ENCODE measurements around the gene SMAD6. TPM values are rescaled to one million over a fixed set of nuclear protein-coding genes. Genes with fewer than 3 reads are reported as not detected.

SMAD6 gene
- total RNA-seq, 8 experiments from 2014 or later, result 1.2 to 43.3 (median 3.9) TPM

DNA sequence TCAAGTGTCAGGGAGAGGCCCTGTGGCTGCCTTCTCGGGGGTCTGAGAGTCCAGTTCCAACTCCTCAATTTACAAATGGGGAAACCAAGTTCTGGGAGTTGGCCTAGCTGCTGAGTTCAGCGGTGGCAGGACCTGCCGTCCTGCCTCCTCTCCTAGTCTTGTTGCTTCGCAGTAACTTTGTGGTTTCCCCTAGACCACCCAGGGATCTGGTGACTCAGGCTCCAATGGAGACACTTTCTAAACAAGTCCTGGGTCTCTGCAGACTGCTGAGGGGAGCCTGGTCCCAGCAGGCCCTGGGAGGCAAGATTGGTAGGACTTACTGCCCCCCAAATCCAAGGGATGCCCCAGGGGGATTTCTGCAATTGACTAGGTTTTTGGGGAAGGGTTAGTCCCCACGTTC lies 83.6 kb downstream of the SMAD6 start:
- Histone ChIP-seq H3K4me1 (replicated peaks in 1 of 2) (peaks cover 0 to 6% of the 10 kb centered on the region in 2 donors), H3K27ac (no peak overlapping the region), H3K4me3 (no peak overlapping the region)
- WGBS, 10 experiments, result 0 to 40% (median 30%) methylated on average over 1 to 3 of the region's 5 CpGs; no CpG with 5 or more reads in 6 of the 10 experiments
- in situ Hi-C loops (cut with MboI; ENCODE audit: low pct_unique_long_range_greater_than_20kb in 2 of 9, low sequenced_read_pairs in 9 of 9, unreplicated experiment in 9 of 9), result loop anchor here in 1 of 9 experiments (25.0 kb wide), 1 partner anchor 173 kb away; no protein-coding TSS in a partner anchor
- ATAC-seq (replicated peaks in 6 of 8), result no peak

DNA sequence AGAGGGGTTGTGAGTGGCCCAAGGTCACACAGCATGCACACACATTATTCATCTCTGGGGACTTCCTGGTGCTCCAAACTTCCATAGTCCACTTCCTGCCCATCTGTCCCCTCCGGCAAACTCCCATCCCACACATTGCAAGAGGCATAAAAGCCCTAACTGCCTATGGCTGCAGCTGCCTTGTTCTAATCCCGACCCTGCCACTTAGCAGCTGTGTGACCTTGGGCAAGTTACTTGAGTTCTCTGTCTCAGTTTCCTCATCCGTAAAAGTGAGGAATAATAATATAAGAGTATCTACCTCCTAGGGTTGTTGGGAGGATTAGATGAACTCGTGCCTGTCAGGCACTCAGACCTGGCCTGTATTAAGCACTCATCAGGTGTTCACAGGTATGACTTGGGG lies 84.2 kb downstream of the SMAD6 start:
- ATAC-seq (replicated peaks in 6 of 8), result no peak
- in situ Hi-C loops (cut with MboI; ENCODE audit: low pct_unique_long_range_greater_than_20kb in 2 of 9, low sequenced_read_pairs in 9 of 9, unreplicated experiment in 9 of 9), result loop anchor here in 1 of 9 experiments (25.0 kb wide), 1 partner anchor 174 kb away; no protein-coding TSS in a partner anchor
- Histone ChIP-seq H3K27ac (no peak overlapping the region), H3K4me3 (no peak overlapping the region), H3K4me1 (replicated peaks in 1 of 2) (peaks cover 0 to 6% of the 10 kb centered on the region in 2 donors)
- WGBS, 10 experiments, result 50 to 100% (median 75%) methylated on average over 1 to 3 of the region's 4 CpGs; no CpG with 5 or more reads in 3 of the 10 experiments

DNA sequence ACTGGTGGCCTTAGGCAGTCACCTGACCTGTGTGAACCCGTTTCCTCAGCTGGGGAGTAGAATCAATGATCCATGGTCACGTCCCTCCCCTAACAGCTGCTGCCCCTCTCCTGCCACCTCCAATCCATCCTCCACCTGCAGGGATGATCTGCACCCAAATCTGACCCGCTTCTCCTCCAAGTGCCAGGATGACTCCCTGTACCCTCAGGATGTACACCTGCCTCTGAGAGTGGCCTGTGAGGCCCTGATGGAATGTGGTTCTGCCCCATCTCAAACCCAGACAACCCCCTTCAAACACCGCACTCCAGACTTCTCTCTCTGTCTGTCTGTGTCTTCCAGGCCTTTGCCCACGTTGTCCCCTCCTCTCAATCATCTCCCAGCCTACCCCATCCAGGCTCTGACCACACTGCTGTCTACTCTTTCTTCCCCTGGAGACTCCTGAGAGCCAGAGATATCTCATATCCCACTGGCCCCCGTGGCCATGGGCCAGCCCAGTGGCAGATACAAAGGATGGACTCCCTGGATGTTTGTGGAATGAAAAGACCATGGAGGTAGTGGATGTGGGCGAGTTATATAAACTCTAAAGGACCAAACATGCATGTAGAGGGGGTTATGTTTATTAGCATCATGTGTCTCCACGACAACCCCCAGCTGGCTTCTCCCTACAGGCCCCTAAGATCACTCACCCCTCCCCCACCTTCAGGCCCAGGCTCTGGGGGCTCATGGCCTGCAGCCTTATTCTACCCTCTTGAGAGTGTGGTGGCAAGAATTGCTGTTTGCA lies 84.9 kb downstream of the SMAD6 start:
- in situ Hi-C loops (cut with MboI; ENCODE audit: low pct_unique_long_range_greater_than_20kb in 2 of 9, low sequenced_read_pairs in 9 of 9, unreplicated experiment in 9 of 9), result loop anchor here in 1 of 9 experiments (25.0 kb wide), 1 partner anchor 175 kb away; no protein-coding TSS in a partner anchor
- ATAC-seq (replicated peaks in 6 of 8), result peak in 1 of 8 experiments; percentile 75

DNA sequence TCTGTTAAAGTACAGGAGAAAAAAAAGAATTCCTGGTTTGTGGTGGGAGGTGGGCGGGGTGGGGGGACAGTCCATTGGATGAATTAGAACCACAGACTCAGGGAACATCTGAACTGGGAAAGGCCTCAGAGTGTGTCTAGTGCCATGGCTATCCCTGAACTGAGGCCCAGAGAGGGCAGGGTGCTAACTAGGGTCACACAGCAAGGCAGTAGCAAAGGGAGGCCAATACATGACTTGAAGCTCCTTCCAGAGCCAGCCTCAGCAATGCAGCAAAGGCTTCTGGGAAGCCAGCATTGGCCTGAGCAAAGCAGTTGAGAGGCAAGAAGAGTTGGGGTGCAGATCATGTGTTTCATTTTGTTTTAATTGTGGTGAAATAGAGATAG lies 85.4 kb downstream of the SMAD6 start:
- in situ Hi-C loops (cut with MboI; ENCODE audit: low pct_unique_long_range_greater_than_20kb in 2 of 9, low sequenced_read_pairs in 9 of 9, unreplicated experiment in 9 of 9), result loop anchor here in 1 of 9 experiments (25.0 kb wide), 1 partner anchor 175 kb away; no protein-coding TSS in a partner anchor
- no peak for ATAC-seq (replicated peaks in 6 of 8)
- H3K4me1 ChIP-seq (replicated peaks in 1 of 2), result peaks cover 0 to 6% of the 10 kb centered on the region in 2 donors
- no peak overlapping the region for H3K27ac ChIP-seq
- WGBS, 10 experiments, result 100% methylated on average over 1 of the region's 1 CpG; no CpG with 5 or more reads in 9 of the 10 experiments
- H3K4me3 ChIP-seq, result no peak overlapping the region

More for the DNA sequence above, 84.9 kb downstream of the SMAD6 start:
- H3K4me3 ChIP-seq, result no peak overlapping the region
- no peak overlapping the region for H3K27ac ChIP-seq
- H3K4me1 ChIP-seq (replicated peaks in 1 of 2), result peaks cover 0 to 6% of the 10 kb centered on the region in 2 donors
- WGBS, 10 experiments, result 48 to 100% (median 86%) methylated on average over 1 to 4 of the region's 8 CpGs; no CpG with 5 or more reads in 4 of the 10 experiments

DNA sequence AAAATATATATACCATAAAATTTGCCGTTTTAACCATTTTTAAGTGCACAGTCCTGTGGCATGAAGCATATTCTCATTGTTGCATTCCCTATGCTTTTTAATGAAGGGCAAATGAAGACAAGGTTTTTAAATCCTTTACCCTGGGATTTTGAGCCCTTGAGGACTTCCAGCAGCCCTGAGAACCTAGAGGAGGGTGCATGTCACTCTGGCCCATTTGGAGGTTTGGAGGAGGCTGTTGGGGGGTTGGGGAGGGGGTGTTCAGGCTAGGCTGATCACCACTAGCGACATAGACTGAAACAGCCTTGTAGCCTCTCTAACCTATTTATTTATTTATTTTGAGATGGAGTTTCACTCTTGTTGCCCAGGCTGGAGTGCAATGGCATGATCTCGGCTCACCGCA lies 86.0 kb downstream of the SMAD6 start:
- WGBS, 10 experiments, result 57 to 100% (median 100%) methylated on average over 1 to 3 of the region's 4 CpGs; no CpG with 5 or more reads in 1 of the 10 experiments
- in situ Hi-C loops (cut with MboI; ENCODE audit: low pct_unique_long_range_greater_than_20kb in 2 of 9, low sequenced_read_pairs in 9 of 9, unreplicated experiment in 9 of 9), result loop anchor here in 1 of 9 experiments (25.0 kb wide), 1 partner anchor 176 kb away; no protein-coding TSS in a partner anchor
- no peak overlapping the region for H3K27ac ChIP-seq
- peaks cover 0 to 6% of the 10 kb centered on the region in 2 donors for H3K4me1 ChIP-seq (replicated peaks in 1 of 2)
- no peak for ATAC-seq (replicated peaks in 6 of 8)
- no peak overlapping the region for H3K4me3 ChIP-seq

DNA sequence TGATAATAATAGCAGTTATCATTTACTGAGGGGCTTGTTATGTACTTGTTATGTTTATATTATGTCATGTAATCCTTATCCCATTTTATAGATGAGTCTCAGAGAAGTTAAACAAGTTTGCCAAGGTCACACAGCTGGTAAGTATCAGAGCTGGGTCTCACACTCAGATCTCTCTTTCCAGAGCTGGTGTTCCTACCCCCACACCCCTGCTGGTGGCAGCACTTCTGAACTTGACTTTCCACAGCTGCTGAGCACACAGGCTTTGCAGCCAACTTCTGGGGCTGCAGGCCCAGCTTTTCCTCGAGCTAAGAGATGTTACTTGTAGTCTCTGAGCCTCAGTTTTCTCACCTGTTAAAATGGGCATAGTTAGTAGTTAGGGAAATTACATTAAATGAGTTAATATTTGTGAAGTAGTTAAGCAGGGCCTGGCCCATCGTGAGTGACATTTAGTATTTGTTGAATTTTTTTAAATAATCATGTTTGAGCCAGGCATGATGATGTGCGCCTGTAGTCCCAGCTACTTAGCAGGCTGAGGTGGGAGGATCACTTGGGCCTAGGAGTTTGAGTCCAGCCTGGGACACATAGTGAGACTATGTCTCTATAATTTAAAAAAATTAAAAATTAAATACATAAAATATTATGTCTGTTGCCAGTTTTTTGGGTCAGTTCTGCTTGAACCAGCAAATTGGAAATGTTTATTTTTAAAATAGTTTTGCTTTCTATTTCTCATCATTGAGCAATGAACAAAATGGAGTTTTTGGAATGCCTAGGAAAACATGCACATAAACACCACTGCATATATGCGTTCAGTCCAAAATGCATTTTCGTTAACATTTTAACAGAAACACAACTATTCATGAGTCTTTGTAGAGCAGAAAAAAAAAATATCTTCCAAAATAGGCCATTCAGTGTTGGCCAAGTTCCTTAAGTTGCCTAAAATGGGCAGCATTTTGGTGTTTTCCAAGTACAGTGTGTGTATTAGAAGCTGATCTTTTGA lies 87.3 kb downstream of the SMAD6 start:
- 10 to 100% (median 78%) methylated on average over 1 to 5 of the region's 5 CpGs for WGBS, 10 experiments
- in situ Hi-C loops (cut with MboI; ENCODE audit: low pct_unique_long_range_greater_than_20kb in 2 of 9, low sequenced_read_pairs in 9 of 9, unreplicated experiment in 9 of 9), result loop anchor here in 1 of 9 experiments (25.0 kb wide), 1 partner anchor 177 kb away; no protein-coding TSS in a partner anchor
- ATAC-seq (replicated peaks in 6 of 8), result peak in 5 of 8 experiments; percentile 48 to 89 (median 87)
- Histone ChIP-seq H3K4me1 (replicated peaks in 1 of 2) (peaks cover 0 to 6% of the 10 kb centered on the region in 2 donors), H3K27ac (no peak overlapping the region), H3K4me3 (no peak overlapping the region)

DNA sequence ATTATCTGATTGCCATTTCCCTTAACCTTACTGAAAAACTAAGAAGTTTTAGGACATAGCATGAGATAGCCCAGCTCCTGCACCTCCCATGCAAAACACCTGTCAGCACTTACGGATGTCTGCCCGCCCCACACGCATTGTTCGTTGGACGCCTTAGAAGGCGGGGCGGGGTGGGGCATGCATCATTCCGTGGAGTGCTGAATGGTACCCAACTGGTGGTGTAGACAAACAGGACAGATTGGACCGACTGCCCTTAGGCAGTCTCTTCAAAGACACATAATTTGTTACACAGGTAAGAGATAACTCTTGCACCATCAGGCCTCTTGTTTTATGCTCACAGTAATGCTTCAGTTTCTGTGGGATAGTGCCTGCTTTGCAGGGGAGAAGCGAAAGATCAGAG lies 93.8 kb downstream of the SMAD6 start:
- in situ Hi-C loops (cut with MboI; ENCODE audit: low pct_unique_long_range_greater_than_20kb in 2 of 9, low sequenced_read_pairs in 9 of 9, unreplicated experiment in 9 of 9), result loop anchor here in 1 of 9 experiments (25.0 kb wide), 1 partner anchor 184 kb away; no protein-coding TSS in a partner anchor
- ATAC-seq (replicated peaks in 6 of 8), result no peak
- WGBS, 10 experiments, result 80 to 100% (median 95%) methylated on average over 1 to 9 of the region's 10 CpGs; no CpG with 5 or more reads in 2 of the 10 experiments
- Histone ChIP-seq H3K27ac (no peak overlapping the region), H3K4me3 (no peak overlapping the region), H3K4me1 (replicated peaks in 1 of 2) (no peaks in the 10 kb centered on the region)

DNA sequence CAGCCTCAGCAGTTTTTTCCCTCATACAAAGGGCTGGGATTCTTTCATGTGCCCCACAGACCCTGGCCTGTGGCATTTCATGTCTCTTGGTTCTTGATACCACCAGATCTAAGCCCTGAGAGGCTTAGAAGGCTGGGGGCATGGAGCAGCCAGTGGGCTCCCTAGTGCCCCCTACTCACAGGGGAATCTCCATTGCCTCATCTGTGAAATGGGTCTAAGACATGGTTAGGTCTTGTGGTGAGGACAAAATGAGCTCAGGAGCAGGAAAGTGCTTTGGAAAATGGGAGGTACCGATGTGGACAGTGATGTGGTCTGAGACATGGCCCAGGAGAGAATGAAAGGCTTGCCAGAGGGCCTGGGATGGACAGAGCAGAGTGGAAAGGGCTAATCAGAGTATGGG lies 94.3 kb downstream of the SMAD6 start:
- WGBS, 10 experiments, result 67 to 100% (median 83%) methylated on average over 1 of the region's 1 CpG; no CpG with 5 or more reads in 6 of the 10 experiments
- no peak for ATAC-seq (replicated peaks in 6 of 8)
- Histone ChIP-seq H3K27ac (no peak overlapping the region), H3K4me3 (no peak overlapping the region), H3K4me1 (replicated peaks in 1 of 2) (no peaks in the 10 kb centered on the region)
- in situ Hi-C loops (cut with MboI; ENCODE audit: low pct_unique_long_range_greater_than_20kb in 2 of 9, low sequenced_read_pairs in 9 of 9, unreplicated experiment in 9 of 9), result loop anchor here in 1 of 9 experiments (25.0 kb wide), 1 partner anchor 184 kb away; no protein-coding TSS in a partner anchor

DNA sequence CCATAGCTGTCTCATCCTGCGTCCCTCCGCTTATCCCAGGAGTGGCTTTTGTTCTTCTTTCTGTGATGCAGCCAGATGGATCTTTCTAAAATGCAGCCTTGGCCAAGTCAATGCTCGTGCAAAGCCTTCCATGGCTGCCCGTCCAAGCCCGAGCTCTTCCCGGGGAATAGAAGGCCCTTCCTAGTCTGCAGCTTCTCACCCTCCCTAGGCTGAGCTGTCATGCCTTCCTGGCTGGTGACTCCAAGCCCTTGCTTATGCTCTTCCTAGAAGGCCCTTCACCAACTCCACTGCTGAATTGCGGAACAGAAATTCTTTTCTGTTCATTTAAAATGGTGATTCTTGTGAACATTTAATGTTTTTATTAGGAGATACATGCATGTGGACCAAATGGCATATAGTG lies 95.9 kb downstream of the SMAD6 start:
- WGBS, 10 experiments, result 0 to 100% (median 88%) methylated on average over 1 to 7 of the region's 7 CpGs; no CpG with 5 or more reads in 3 of the 10 experiments
- in situ Hi-C loops (cut with MboI; ENCODE audit: low pct_unique_long_range_greater_than_20kb in 2 of 9, low sequenced_read_pairs in 9 of 9, unreplicated experiment in 9 of 9), result loop anchor here in 1 of 9 experiments (25.0 kb wide), 1 partner anchor 186 kb away; no protein-coding TSS in a partner anchor
- no peak overlapping the region for H3K27ac ChIP-seq
- ATAC-seq (replicated peaks in 6 of 8), result no peak
- peaks cover 7 to 10% of the 10 kb centered on the region in 2 donors for H3K4me1 ChIP-seq (replicated peaks in 1 of 2)
- no peak overlapping the region for H3K4me3 ChIP-seq

DNA sequence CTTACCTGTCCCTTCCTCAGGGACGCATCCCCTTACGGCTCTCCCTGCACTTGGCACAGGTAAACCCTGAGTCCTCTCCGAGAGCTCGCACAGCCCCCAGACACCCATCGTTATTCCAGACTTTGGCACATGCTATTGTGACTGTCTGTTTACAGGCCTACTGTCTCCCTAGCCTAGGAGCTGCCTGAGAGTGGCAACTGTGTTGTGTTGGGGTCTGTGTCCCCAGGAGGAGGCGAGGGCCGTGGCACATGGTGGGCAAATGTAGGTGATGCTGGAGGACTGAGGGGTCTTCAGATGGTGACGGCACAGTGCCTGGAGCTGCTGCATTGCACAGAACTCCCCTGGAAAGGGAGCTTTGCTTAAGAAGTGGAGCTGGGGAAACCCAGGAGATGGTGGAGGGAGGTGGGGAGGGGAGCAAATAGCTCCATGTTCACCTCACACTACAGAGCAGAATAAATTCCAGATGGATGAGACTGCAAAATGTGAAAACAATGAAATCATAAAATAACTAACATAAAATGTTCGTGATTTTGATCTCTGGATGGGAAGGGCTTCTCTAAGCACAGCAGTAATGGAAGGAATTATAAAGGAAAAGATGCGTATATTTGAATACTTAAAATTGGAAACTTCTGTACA lies 96.5 kb downstream of the SMAD6 start:
- Histone ChIP-seq H3K4me3 (no peak overlapping the region), H3K4me1 (replicated peaks in 1 of 2) (peaks cover 12 to 16% of the 10 kb centered on the region in 2 donors), H3K27ac (no peak overlapping the region)
- no peak for ATAC-seq (replicated peaks in 6 of 8)
- in situ Hi-C loops (cut with MboI; ENCODE audit: low pct_unique_long_range_greater_than_20kb in 2 of 9, low sequenced_read_pairs in 9 of 9, unreplicated experiment in 9 of 9), result loop anchor here in 1 of 9 experiments (25.0 kb wide), 1 partner anchor 186 kb away; no protein-coding TSS in a partner anchor
- WGBS, 10 experiments, result 43 to 99% (median 85%) methylated on average over 1 to 9 of the region's 10 CpGs; no CpG with 5 or more reads in 1 of the 10 experiments

DNA sequence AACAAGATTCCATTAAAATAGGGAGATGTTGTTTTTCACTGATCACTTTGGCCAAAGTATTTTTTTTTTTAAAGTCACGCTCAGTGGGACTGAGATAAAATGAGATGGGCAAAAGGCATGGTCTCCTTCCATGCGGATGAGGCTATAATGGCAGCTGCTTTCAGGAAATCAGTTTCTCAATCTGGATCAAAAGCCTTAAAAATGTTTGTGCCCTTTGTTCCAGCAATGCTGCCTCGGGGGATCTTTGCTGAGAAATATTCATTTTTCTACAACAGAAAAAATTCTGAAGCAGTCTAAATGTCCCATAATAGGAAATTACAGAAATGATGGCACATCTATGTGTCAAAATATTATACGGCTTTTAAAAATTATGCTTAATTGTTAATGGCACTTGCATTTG lies 97.2 kb downstream of the SMAD6 start:
- ATAC-seq (replicated peaks in 6 of 8), result no peak
- Histone ChIP-seq H3K4me3 (no peak overlapping the region), H3K27ac (no peak overlapping the region), H3K4me1 (replicated peaks in 1 of 2) (peaks cover 13 to 19% of the 10 kb centered on the region in 2 donors)
- WGBS, 10 experiments, result 34 to 92% (median 80%) methylated on average over 2 to 4 of the region's 4 CpGs
- in situ Hi-C loops (cut with MboI; ENCODE audit: low pct_unique_long_range_greater_than_20kb in 2 of 9, low sequenced_read_pairs in 9 of 9, unreplicated experiment in 9 of 9), result loop anchor here in 1 of 9 experiments (25.0 kb wide), 1 partner anchor 187 kb away; no protein-coding TSS in a partner anchor

Data from motor neuron (in vitro differentiated cells).